Left lung (tissue), 10 donors: ENCODE measurements around the gene HDAC9. TPM values are rescaled to one million over a fixed set of nuclear protein-coding genes. Genes with fewer than 3 reads are reported as not detected.

Experiments used
- ATAC-seq: fragments of 200-7000 bp; cut with Tn5 transposase; one replicate; pipeline ENCODE4 v1.9.1; 2020; ENCODE audit warnings: moderate library complexity
- DNase-seq, 4 donors: peaks; one replicate each; pipeline ENCODE4 v3.0.0-alpha.2; 2013 to 2020
- H3K27ac ChIP-seq, 2 donors: fragments of 200-600 bp; sonication (generic) in 1 of 2; one replicate each; pipeline versions ENCODE4 v1.5.0 to v1.8.0; 2020 to 2021
- H3K27me3 ChIP-seq, 2 donors: fragments of 200-600 bp; sonication (generic) in 1 of 2; one replicate each; pipeline versions ENCODE4 v1.5.0 to v1.8.0; 2020 to 2021
- H3K36me3 ChIP-seq, 2 donors: fragments of 200-600 bp; sonication (generic) in 1 of 2; one replicate each; pipeline versions ENCODE4 v1.5.0 to v1.8.0; 2020 to 2021
- H3K4me1 ChIP-seq, 2 donors: fragments of 200-600 bp; one replicate each; pipeline ENCODE4 v1.8.0; 2021
- H3K4me3 ChIP-seq, 2 donors: fragments of 200-600 bp; sonication (generic) in 1 of 2; one replicate each; pipeline versions ENCODE4 v1.5.0 to v1.8.0; 2020 to 2021; ENCODE audit warnings: mild to moderate bottlenecking in 1 of 2
- H3K9me3 ChIP-seq, 2 donors: fragments of 200-600 bp; sonication (generic) in 1 of 2; one replicate each; pipeline versions ENCODE4 v1.5.0 to v1.8.0; 2020 to 2021
- intact Hi-C, 2 donors: fragments of 100-400 bp; cut with DNase I; formaldehyde crosslinking; loops; one replicate each; pipeline versions ENCODE4 v1.11.2 to v1.14.2; 2022
- polyA plus RNA-seq, 6 donors: library from polyadenylated mRNA; unstranded; fragments of 120-200 nt; gene quantifications; one replicate each; pipeline ENCODE4 v1.2.1, GENCODE V29; 2013; ENCODE audit not compliant: insufficient read length in 6 of 6
- total RNA-seq, 2 donors: library from RNA; stranded (reverse); fragmentation: NEBNext Ultra II Directional; extraction: Animal tissue kit (Norgen Biotek cat#: 25700); gene quantifications; one replicate each; pipeline ENCODE4 v1.2.1, GENCODE V29; 2021
- TF ChIP-seq, protein P1 (sequence below), 2 donors: fragments of 200-600 bp; sonication (generic) in 1 of 2; IDR thresholded peaks; one replicate each; pipeline versions ENCODE4 v1.5.0 to v1.8.0; 2021; ENCODE audit warnings: antibody characterized with exemption in 2 of 2
- donor health status: DM: no; HTN: yes; CAD: no.
- donor health status: DM: no; HTN: no; CAD: no.

Gene HDAC9
- total and polyA plus RNA-seq, 8 donors = 6.7 to 13.2 (median 9.6) TPM

DNA sequence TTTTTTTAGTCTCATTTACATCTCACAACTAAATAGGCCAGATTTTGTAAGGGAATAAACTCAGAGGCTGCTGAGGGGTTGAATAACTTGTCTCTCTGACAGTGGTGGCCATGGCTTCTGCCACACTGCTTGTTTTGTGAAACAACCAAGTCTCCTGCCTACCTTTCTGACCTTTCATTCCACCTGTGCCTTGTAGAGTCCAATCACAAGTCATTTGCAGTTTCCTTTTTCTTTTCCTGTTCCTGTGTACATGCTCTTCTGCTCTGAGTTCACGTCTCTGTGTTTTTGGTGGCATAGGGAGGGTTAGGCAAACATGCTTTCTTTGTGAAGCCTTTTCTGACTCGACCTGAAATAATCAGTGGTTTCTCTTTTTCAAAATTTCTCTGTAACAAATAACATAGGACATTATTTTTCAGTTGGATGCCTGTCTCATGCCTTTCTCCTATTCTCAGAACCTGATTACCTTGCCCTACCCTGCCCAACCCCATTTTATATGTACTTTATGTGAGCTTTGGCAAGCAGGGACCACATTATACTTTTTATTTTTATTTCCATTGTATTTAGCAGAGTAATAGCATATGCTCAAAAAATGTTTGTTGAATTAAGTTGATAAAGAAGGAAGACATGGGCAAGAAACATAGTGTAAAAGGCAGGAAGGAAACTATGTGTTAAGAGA is 81.7 kb downstream of the HDAC9 start:
- no peaks in the 10 kb centered on the region for H3K36me3 ChIP-seq
- intact Hi-C loops = no loop called here
- DNase-seq (no peak), ATAC-seq (no peak)
- H3K27me3 ChIP-seq = no peaks in the 10 kb centered on the region
- no peaks in the 10 kb centered on the region for H3K9me3 ChIP-seq
- TF ChIP-seq, protein P1, sequence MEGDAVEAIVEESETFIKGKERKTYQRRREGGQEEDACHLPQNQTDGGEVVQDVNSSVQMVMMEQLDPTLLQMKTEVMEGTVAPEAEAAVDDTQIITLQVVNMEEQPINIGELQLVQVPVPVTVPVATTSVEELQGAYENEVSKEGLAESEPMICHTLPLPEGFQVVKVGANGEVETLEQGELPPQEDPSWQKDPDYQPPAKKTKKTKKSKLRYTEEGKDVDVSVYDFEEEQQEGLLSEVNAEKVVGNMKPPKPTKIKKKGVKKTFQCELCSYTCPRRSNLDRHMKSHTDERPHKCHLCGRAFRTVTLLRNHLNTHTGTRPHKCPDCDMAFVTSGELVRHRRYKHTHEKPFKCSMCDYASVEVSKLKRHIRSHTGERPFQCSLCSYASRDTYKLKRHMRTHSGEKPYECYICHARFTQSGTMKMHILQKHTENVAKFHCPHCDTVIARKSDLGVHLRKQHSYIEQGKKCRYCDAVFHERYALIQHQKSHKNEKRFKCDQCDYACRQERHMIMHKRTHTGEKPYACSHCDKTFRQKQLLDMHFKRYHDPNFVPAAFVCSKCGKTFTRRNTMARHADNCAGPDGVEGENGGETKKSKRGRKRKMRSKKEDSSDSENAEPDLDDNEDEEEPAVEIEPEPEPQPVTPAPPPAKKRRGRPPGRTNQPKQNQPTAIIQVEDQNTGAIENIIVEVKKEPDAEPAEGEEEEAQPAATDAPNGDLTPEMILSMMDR (IDR thresholded peaks at IDR 0.05) = no peak
- H3K4me1 ChIP-seq = no peaks in the 10 kb centered on the region
- no peak overlapping the region for H3K27ac ChIP-seq
- no peak overlapping the region for H3K4me3 ChIP-seq

DNA sequence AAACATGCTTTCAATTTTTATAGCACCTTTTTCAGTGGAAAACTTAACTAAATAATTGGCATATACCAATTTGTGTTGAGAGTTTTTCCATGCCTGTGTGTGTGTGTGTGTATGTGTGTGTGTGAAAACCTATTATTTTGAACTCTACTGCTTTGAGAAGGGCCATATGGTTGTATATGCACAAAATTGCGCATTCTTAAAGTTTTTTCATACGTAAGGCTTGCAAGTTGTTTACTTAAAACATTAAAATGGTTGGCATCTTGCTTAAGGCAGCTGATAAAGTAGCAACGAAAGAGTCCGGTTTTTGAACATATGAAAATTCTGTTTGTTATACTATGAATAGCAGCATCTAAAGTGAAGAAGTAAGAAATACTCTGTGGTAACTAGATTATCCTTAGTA is 84.1 kb downstream of the HDAC9 start:
- ATAC-seq (no peak), DNase-seq (no peak)
- TF ChIP-seq, protein P1 (IDR thresholded peaks at IDR 0.05) = no peak
- intact Hi-C loops = no loop called here
- no peak overlapping the region for H3K4me3 ChIP-seq
- H3K4me1 ChIP-seq = no peaks in the 10 kb centered on the region
- H3K27ac ChIP-seq = no peak overlapping the region
- H3K9me3 ChIP-seq = no peaks in the 10 kb centered on the region
- no peaks in the 10 kb centered on the region for H3K36me3 ChIP-seq
- no peaks in the 10 kb centered on the region for H3K27me3 ChIP-seq

- TF ChIP-seq, protein P1 (IDR thresholded peaks at IDR 0.05) = no peak
- Histone ChIP-seq H3K4me1 (no peaks in the 10 kb centered on the region), H3K9me3 (no peaks in the 10 kb centered on the region), H3K27ac (no peak overlapping the region), H3K27me3 (no peaks in the 10 kb centered on the region), H3K36me3 (no peaks in the 10 kb centered on the region), H3K4me3 (no peak overlapping the region)
- ATAC-seq (no peak), DNase-seq (no peak)
- intact Hi-C loops = no loop called here
Observed at GRCh38 chr7:18580950-18581349, 85.4 kb downstream of the HDAC9 start.

DNA sequence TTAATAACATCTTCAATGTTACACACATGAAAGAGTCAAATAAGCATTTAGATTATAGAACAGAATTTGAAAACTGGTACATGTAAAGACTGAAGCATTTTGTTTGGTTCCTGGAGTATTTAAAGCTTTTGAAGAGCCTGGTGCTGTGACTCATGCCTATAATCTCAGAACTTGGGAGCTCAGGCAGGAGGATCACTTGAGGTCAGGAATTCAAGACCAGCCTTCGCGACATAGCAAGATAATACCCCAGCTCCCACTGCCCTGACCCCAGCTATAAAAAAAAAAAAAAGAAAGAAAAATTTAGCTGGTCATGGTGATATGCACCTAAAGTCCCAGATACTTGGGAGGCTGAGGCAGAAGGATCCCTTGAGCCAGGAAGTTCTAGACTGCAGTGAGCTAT is 87.8 kb downstream of the HDAC9 start:
- no peaks in the 10 kb centered on the region for H3K4me1 ChIP-seq
- no peak overlapping the region for H3K27ac ChIP-seq
- no peaks in the 10 kb centered on the region for H3K9me3 ChIP-seq
- intact Hi-C loops = no loop called here
- TF ChIP-seq, protein P1 (IDR thresholded peaks at IDR 0.05) = no peak
- no peaks in the 10 kb centered on the region for H3K36me3 ChIP-seq
- H3K4me3 ChIP-seq = no peak overlapping the region
- no peak for DNase-seq
- H3K27me3 ChIP-seq = no peaks in the 10 kb centered on the region
- ATAC-seq = no peak

DNA sequence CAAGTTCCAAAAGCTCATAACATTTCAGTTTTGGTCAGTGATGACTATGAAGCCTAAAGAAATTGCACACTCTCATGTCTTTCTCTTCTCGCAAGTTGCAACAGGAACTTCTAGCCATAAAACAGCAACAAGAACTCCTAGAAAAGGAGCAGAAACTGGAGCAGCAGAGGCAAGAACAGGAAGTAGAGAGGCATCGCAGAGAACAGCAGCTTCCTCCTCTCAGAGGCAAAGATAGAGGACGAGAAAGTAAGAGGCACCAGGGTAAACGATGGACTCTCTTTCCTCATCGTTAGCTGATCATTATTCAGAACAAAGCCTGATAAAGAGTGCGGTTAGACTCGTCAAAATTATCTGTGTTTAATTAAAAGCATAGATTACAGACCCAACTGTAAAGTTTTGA is 94.7 kb downstream of the HDAC9 start:
- DNase-seq = no peak
- Histone ChIP-seq H3K4me3 (no peak overlapping the region), H3K36me3 (no peaks in the 10 kb centered on the region), H3K27ac (no peak overlapping the region), H3K27me3 (no peaks in the 10 kb centered on the region), H3K9me3 (no peaks in the 10 kb centered on the region), H3K4me1 (no peaks in the 10 kb centered on the region)
- ATAC-seq = peak; percentile 37
- TF ChIP-seq, protein P1 (IDR thresholded peaks at IDR 0.05) = no peak
- intact Hi-C loops = no loop called here
